OCI-LY7 (cell line): ENCODE results near the gene ADNP2. TPM values are rescaled to one million over a fixed set of nuclear protein-coding genes. Genes with fewer than 3 reads are reported as not detected.

ENCODE experiments used
- BruUV-seq: library from RNA; stranded (reverse); fragments of 400-500 nt; replicated peaks from 2 replicates; lab custom pipeline; 2021; lab: Mats Ljungman, UMichigan
- CTCF ChIA-PET: fragments of 300-600 bp; sonication (Branson Sonifier 250); formaldehyde crosslinking; loops from one replicate; lab custom pipeline; 2022; ENCODE audit warnings: antibody characterized with exemption; ENCODE audit not compliant: unreplicated experiment; lab: Charles Lee
- POLR2A ChIA-PET: fragments of 300-600 bp; sonication (Branson Sonifier 250); formaldehyde crosslinking; loops from one replicate; lab custom pipeline; 2022; ENCODE audit warnings: antibody characterized with exemption; lab: Charles Lee
- DNase-seq: peaks from one replicate; pipeline ENCODE4 v3.0.0-alpha.2; 2015; ENCODE audit warnings: low spot score
- H2AFZ ChIP-seq: fragments of 200-600 bp; sonication (generic), shearing (Covaris generic); 2 replicates; pipeline ENCODE4 v1.6.1; 2014; ENCODE audit warnings: mild to moderate bottlenecking, antibody characterized with exemption, low read length, moderate library complexity
- H3K27ac ChIP-seq: fragments of 200-600 bp; sonication (generic); 2 replicates; pipeline ENCODE4 v1.5.1; 2014; ENCODE audit warnings: mixed run types, low read depth, mild to moderate bottlenecking, moderate library complexity, low read length, inconsistent platforms; ENCODE audit not compliant: poor library complexity, severe bottlenecking
- H3K36me3 ChIP-seq: fragments of 200-600 bp; sonication (generic); 2 replicates; pipeline ENCODE4 v1.6.1; 2014; ENCODE audit warnings: mild to moderate bottlenecking, antibody characterized with exemption, low read length, moderate library complexity, mixed read lengths; ENCODE audit not compliant: insufficient read depth
- H3K4me1 ChIP-seq: fragments of 200-600 bp; sonication (generic); 2 replicates; pipeline ENCODE4 v1.5.1; 2014; ENCODE audit warnings: mild to moderate bottlenecking, low read length; ENCODE audit not compliant: insufficient read depth, poor library complexity, severe bottlenecking
- H3K4me2 ChIP-seq: fragments of 200-600 bp; sonication (generic); 2 replicates; pipeline ENCODE4 v1.6.1; 2014; ENCODE audit warnings: mild to moderate bottlenecking, low read length
- H3K4me3 ChIP-seq: fragments of 200-600 bp; sonication (generic); 2 replicates; pipeline ENCODE4 v1.5.1; 2014; ENCODE audit warnings: mild to moderate bottlenecking, low read depth, low read length; ENCODE audit not compliant: poor library complexity, severe bottlenecking
- H3K79me2 ChIP-seq: fragments of 200-600 bp; sonication (generic); 2 replicates; pipeline ENCODE4 v1.6.1; 2016; ENCODE audit warnings: low read depth, mild to moderate bottlenecking, low read length, moderate library complexity, mixed read lengths; ENCODE audit not compliant: insufficient read depth
- H3K9me2 ChIP-seq: fragments of 200-600 bp; sonication (generic); 2 replicates; pipeline ENCODE4 v1.6.1; 2016; ENCODE audit warnings: mild to moderate bottlenecking, low read length, mixed read lengths; ENCODE audit not compliant: insufficient read depth
- H3K9me3 ChIP-seq: fragments of 200-600 bp; sonication (generic); 2 replicates; pipeline ENCODE4 v1.6.1; 2014; ENCODE audit warnings: mild to moderate bottlenecking, mixed run types, low read length, mixed read lengths
- H4K20me1 ChIP-seq: fragments of 200-600 bp; sonication (generic); 2 replicates; pipeline ENCODE4 v1.6.1; 2014; ENCODE audit warnings: mild to moderate bottlenecking, antibody characterized with exemption, low read length, moderate library complexity, mixed read lengths; ENCODE audit not compliant: insufficient read depth
- EZH2phosphoT487 ChIP-seq: fragments of 200-600 bp; sonication (generic); IDR thresholded peaks from 2 replicates; pipeline ENCODE4 v1.6.1; 2018; ENCODE audit warnings: low read depth, borderline replicate concordance, mild to moderate bottlenecking, mixed run types, antibody characterized with exemption, low read length, moderate library complexity, mixed read lengths
- intact Hi-C: fragments of 100-400 bp; cut with micrococcal nuclease; formaldehyde crosslinking; loops from one replicate; pipeline ENCODE4 v1.10.0; 2022; ENCODE audit not compliant: unreplicated experiment
- total RNA-seq, 2 experiments: library from RNA; depleted of rRNA in 1 of 2; stranded (reverse); fragments of >200 nt in 1 of 2; shearing (Covaris generic) in 1 of 2; gene quantifications; 2 replicates each; pipeline ENCODE4 v1.2.3, GENCODE V29; 2014 to 2022
- TF ChIP-seq, protein P1 (sequence below): fragments of 200-600 bp; sonication (generic); conservative IDR thresholded peaks from 2 replicates; pipeline ENCODE4 v1.5.1; 2014; ENCODE audit warnings: mild to moderate bottlenecking, antibody characterized with exemption, low read length, moderate library complexity, mixed read lengths

The ADNP2 gene
- total RNA-seq, 2 experiments from 2014 or later, result 14.0 to 14.9 TPM

DNA sequence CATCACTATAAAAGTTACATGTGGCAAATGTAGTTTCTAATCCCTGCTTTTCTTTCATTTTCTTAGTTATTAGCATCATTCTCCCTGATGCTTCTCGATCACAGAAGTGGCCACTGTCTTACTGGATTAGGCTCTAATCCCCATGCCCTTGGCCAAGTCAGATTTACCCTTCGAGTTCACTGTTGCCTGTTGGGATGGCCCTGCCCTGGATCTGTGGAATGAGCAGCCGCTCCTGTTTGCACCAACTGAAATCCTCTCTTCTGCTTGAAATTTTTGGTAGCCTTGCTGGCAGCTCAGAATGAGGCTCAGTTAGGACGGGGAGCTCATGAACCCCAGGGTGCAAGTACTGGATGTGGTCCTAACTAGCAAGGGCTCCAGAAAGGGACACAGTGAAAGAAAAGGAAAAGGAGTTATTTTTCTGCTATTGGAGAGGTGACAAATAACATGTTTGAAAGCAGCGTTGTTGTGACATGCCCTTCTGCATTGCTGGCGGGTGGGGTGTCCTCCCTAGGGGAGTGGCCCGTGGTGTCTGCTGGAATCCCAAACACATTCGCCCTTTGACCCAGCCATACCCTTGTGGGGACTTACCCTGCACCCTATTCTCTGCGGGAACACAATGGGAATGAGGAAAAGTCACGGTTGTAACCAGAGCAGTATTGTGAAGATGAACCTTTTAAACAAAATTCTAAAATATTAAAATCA, 40.3 kb upstream of the ADNP2 start:
- Histone ChIP-seq H3K79me2 (no peaks in the 10 kb centered on the region), H3K9me2 (no peaks in the 10 kb centered on the region), H4K20me1 (no peaks in the 10 kb centered on the region), H3K4me2 (no peak overlapping the region), H2AFZ (no peak overlapping the region), H3K9me3 (no peaks in the 10 kb centered on the region), H3K36me3 (no peaks in the 10 kb centered on the region), H3K4me1 (no peaks in the 10 kb centered on the region), H3K27ac (no peak overlapping the region), H3K4me3 (no peak overlapping the region)
- CTCF ChIA-PET, result no interaction called here
- no peak for TF ChIP-seq EZH2phosphoT487
- TF ChIP-seq, protein P1, sequence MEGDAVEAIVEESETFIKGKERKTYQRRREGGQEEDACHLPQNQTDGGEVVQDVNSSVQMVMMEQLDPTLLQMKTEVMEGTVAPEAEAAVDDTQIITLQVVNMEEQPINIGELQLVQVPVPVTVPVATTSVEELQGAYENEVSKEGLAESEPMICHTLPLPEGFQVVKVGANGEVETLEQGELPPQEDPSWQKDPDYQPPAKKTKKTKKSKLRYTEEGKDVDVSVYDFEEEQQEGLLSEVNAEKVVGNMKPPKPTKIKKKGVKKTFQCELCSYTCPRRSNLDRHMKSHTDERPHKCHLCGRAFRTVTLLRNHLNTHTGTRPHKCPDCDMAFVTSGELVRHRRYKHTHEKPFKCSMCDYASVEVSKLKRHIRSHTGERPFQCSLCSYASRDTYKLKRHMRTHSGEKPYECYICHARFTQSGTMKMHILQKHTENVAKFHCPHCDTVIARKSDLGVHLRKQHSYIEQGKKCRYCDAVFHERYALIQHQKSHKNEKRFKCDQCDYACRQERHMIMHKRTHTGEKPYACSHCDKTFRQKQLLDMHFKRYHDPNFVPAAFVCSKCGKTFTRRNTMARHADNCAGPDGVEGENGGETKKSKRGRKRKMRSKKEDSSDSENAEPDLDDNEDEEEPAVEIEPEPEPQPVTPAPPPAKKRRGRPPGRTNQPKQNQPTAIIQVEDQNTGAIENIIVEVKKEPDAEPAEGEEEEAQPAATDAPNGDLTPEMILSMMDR, result no peak
- BruUV-seq, result no TSS peak
- no peak for DNase-seq
- POLR2A ChIA-PET, result no interaction called here
- intact Hi-C loops, result no loop called here

GRCh38 chr18:80070825-80071224, 38.2 kb upstream of the ADNP2 start:
- Histone ChIP-seq H3K27ac (no peak overlapping the region), H3K4me1 (no peaks in the 10 kb centered on the region), H3K4me3 (no peak overlapping the region), H3K9me3 (no peaks in the 10 kb centered on the region), H3K79me2 (no peaks in the 10 kb centered on the region), H3K36me3 (no peaks in the 10 kb centered on the region), H3K4me2 (no peak overlapping the region), H2AFZ (no peak overlapping the region), H3K9me2 (no peaks in the 10 kb centered on the region), H4K20me1 (no peaks in the 10 kb centered on the region)
- no TSS peak for BruUV-seq
- ChIA-PET CTCF (no interaction called here), POLR2A (no interaction called here)
- TF ChIP-seq, protein P1, result no peak
- intact Hi-C loops, result no loop called here
- DNase-seq, result no peak

GRCh38 chr18:80074183-80074582, 34.9 kb upstream of the ADNP2 start:
- Histone ChIP-seq H2AFZ (no peak overlapping the region), H3K4me2 (no peak overlapping the region), H3K36me3 (no peaks in the 10 kb centered on the region), H4K20me1 (no peaks in the 10 kb centered on the region), H3K79me2 (no peaks in the 10 kb centered on the region), H3K27ac (no peak overlapping the region), H3K9me3 (no peaks in the 10 kb centered on the region), H3K9me2 (no peaks in the 10 kb centered on the region), H3K4me1 (no peaks in the 10 kb centered on the region), H3K4me3 (no peak overlapping the region)
- BruUV-seq, result no TSS peak
- POLR2A ChIA-PET, result no interaction called here
- CTCF ChIA-PET, result no interaction called here
- no peak for DNase-seq
- intact Hi-C loops, result no loop called here
- no peak for TF ChIP-seq EZH2phosphoT487
- TF ChIP-seq, protein P1, result no peak
